ENCODE results near the gene ATXN10. TPM values are rescaled to one million over a fixed set of nuclear protein-coding genes. Genes with fewer than 3 reads are reported as not detected.

The ATXN10 gene
- total RNA-seq, 1 experiment from 2014 or later: 135 TPM

DNA sequence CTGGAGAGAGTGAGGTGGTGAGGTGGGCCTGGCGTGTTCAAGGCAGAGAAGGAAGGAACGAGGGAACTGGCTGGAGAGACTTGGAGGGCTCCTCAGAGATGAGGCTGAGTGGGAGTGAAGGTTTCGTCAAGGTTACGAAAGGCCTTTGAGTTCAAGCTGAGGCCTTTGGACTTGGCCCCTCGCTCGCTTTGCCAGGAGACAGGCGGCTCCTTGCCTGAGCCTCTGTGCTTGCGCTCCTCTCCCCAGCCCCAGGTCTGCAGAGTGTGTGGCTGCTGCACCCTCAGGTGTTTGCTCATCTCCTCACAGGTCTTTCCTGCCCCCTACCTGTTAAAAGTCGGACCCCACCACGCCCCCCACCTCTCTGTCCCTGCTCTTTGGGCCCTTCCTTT, 91.6 kb downstream of the ATXN10 start:
- no peaks in the 10 kb centered on the region for H3K9me3 ChIP-seq (ENCODE audit: control insufficient read depth in 1 of 2, insufficient read depth in 1 of 2, low read depth in 1 of 2, low read length in 2 of 2)
- H3K4me1 ChIP-seq (ENCODE audit: control insufficient read depth in 1 of 2, insufficient read depth in 2 of 2, low read length in 2 of 2): no peaks in the 10 kb centered on the region
- ATAC-seq (no peak), DNase-seq (ENCODE audit: low read depth, low spot score) (no peak)
- H3K36me3 ChIP-seq (ENCODE audit: control insufficient read depth in 1 of 2, insufficient read depth in 2 of 2, low read length in 2 of 2): no peaks in the 10 kb centered on the region
- no peak overlapping the region for H3K4me2 ChIP-seq (ENCODE audit: low read length)
- no peak overlapping the region for H2AFZ ChIP-seq (ENCODE audit: low read depth, low read length, poor library complexity, severe bottlenecking)
- H3K4me3 ChIP-seq (replicated peaks in 1 of 2; ENCODE audit: low read depth in 1 of 2, low read length in 2 of 2): no peak overlapping the region
- no TSS peak for BruUV-seq (replicated peaks)
- H3K9me2 ChIP-seq (ENCODE audit: insufficient read depth): no peaks in the 10 kb centered on the region
- TF ChIP-seq, protein P1, sequence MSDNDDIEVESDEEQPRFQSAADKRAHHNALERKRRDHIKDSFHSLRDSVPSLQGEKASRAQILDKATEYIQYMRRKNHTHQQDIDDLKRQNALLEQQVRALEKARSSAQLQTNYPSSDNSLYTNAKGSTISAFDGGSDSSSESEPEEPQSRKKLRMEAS (IDR thresholded peaks at IDR 0.05): no peak
- CTCF ChIA-PET: no interaction called here
- H3K27ac ChIP-seq (ENCODE audit: low read depth, low read length): no peak overlapping the region
- no peak overlapping the region for H3K9ac ChIP-seq (ENCODE audit: low read length)
- intact Hi-C loops (cut with micrococcal nuclease): no loop called here
- H4K20me1 ChIP-seq (ENCODE audit: insufficient read depth): no peaks in the 10 kb centered on the region
- POLR2A ChIA-PET: no interaction called here
- RAD21 ChIA-PET (ENCODE audit: low non-redundant PET in 1 of 2, low total read pairs in 2 of 2, uncharacterized antibody in 2 of 2, unreplicated experiment in 2 of 2): no interaction called here
- H3K27me3 ChIP-seq (ENCODE audit: insufficient read depth, low read length): no peaks in the 10 kb centered on the region
- no peaks in the 10 kb centered on the region for H3K79me2 ChIP-seq (ENCODE audit: insufficient read depth, low read length)

- Histone ChIP-seq H3K9me2 (ENCODE audit: insufficient read depth) (no peaks in the 10 kb centered on the region), H3K27me3 (ENCODE audit: insufficient read depth, low read length) (no peaks in the 10 kb centered on the region), H3K4me1 (ENCODE audit: control insufficient read depth in 1 of 2, insufficient read depth in 2 of 2, low read length in 2 of 2) (no peaks in the 10 kb centered on the region), H3K9me3 (ENCODE audit: control insufficient read depth in 1 of 2, insufficient read depth in 1 of 2, low read depth in 1 of 2, low read length in 2 of 2) (no peaks in the 10 kb centered on the region), H3K27ac (ENCODE audit: low read depth, low read length) (no peak overlapping the region), H4K20me1 (ENCODE audit: insufficient read depth) (no peaks in the 10 kb centered on the region), H3K4me2 (ENCODE audit: low read length) (no peak overlapping the region), H3K79me2 (ENCODE audit: insufficient read depth, low read length) (no peaks in the 10 kb centered on the region), H3K4me3 (replicated peaks in 1 of 2; ENCODE audit: low read depth in 1 of 2, low read length in 2 of 2) (no peak overlapping the region), H2AFZ (ENCODE audit: low read depth, low read length, poor library complexity, severe bottlenecking) (no peak overlapping the region), H3K36me3 (ENCODE audit: control insufficient read depth in 1 of 2, insufficient read depth in 2 of 2, low read length in 2 of 2) (peaks cover 0 to 3% of the 10 kb centered on the region in 2 experiments; a peak in 1 of 4 replicates), H3K9ac (ENCODE audit: low read length) (no peak overlapping the region)
- ChIA-PET POLR2A (interaction anchor here (0.6 kb wide), 1 partner anchor 10 kb away, joined by 3 read pairs; no protein-coding TSS in a partner anchor), CTCF (no interaction called here), RAD21 (ENCODE audit: low non-redundant PET in 1 of 2, low total read pairs in 2 of 2, uncharacterized antibody in 2 of 2, unreplicated experiment in 2 of 2) (no interaction called here)
- BruUV-seq (replicated peaks): no TSS peak
- no peak for TF ChIP-seq CEBPB (IDR thresholded peaks at IDR 0.05; ENCODE audit: low read depth)
- ATAC-seq: no peak
- intact Hi-C loops (cut with micrococcal nuclease): no loop called here
- no peak for DNase-seq (ENCODE audit: low read depth, low spot score)
Observed at GRCh38 chr22:45768490-45768889, 96.9 kb downstream of the ATXN10 start.
